ENCODE data around the gene TRIM66. TPM values are rescaled to one million over a fixed set of nuclear protein-coding genes. Genes with fewer than 3 reads are reported as not detected.

TRIM66 gene
- polyA plus RNA-seq, 2 of the 4 experiments (the other 2 are of a cell fraction), result 2.5 to 9.8 TPM

DNA sequence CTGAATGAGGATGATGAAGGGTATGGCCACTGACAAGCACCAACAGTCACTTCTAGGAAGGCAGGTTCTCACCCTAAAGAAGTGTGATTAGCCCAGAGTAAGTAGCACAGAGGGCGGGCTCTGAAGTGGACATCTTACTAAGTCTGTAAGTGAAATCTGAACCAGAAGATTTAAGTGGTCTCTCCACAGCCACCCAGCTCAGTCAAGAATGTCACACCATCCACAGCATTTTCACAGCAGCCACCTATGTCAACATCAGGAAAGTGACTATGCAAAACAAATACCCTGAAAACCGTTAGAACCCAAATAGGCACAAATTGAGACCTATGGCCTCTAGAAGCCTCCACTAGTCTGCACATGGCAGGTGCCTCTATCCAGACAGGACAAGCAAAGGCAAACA lies 65.4 kb downstream of the TRIM66 start:
- DNase-seq (ENCODE audit: low read depth in 1 of 2, low spot score in 1 of 2) (no peak), ATAC-seq (no peak), FAIRE-seq (no peak)
- 75% methylated on average over 2 of the region's 2 CpGs for WGBS (ENCODE audit: missing lambda C conversion rate)
- no peaks in the 10 kb centered on the region for H3K4me1 ChIP-seq
- no peak overlapping the region for H3K4me3 ChIP-seq
- no peak for TF ChIP-seq KDM1A (IDR thresholded peaks at IDR 0.05; ENCODE audit: low read depth)
- no peak for TF ChIP-seq ELK1 (IDR thresholded peaks at IDR 0.05; ENCODE audit: low read depth, low read length)
- no peak for TF ChIP-seq ZFP36 (IDR thresholded peaks at IDR 0.05; ENCODE audit: borderline replicate concordance, partially characterized antibody)
- TF ChIP-seq GATA3 (IDR thresholded peaks at IDR 0.05; ENCODE audit: borderline replicate concordance), result no peak
- no peak for TF ChIP-seq HOXB13 (CRISPR knock-in tag; IDR thresholded peaks at IDR 0.05; ENCODE audit: low read depth)
- TF ChIP-seq, protein P1, sequence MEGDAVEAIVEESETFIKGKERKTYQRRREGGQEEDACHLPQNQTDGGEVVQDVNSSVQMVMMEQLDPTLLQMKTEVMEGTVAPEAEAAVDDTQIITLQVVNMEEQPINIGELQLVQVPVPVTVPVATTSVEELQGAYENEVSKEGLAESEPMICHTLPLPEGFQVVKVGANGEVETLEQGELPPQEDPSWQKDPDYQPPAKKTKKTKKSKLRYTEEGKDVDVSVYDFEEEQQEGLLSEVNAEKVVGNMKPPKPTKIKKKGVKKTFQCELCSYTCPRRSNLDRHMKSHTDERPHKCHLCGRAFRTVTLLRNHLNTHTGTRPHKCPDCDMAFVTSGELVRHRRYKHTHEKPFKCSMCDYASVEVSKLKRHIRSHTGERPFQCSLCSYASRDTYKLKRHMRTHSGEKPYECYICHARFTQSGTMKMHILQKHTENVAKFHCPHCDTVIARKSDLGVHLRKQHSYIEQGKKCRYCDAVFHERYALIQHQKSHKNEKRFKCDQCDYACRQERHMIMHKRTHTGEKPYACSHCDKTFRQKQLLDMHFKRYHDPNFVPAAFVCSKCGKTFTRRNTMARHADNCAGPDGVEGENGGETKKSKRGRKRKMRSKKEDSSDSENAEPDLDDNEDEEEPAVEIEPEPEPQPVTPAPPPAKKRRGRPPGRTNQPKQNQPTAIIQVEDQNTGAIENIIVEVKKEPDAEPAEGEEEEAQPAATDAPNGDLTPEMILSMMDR (IDR thresholded peaks at IDR 0.05), result no peak
- TF ChIP-seq ZNF302 (CRISPR knock-in tag; IDR thresholded peaks at IDR 0.05), result no peak
- no peak for TF ChIP-seq CBX8 (IDR thresholded peaks at IDR 0.05)
- TF ChIP-seq RFX5 (IDR thresholded peaks at IDR 0.05), result no peak
- TF ChIP-seq HMGXB4 (CRISPR knock-in tag; IDR thresholded peaks at IDR 0.05; ENCODE audit: borderline replicate concordance), result no peak
- TF ChIP-seq NPAS2 (CRISPR knock-in tag; IDR thresholded peaks at IDR 0.05; ENCODE audit: borderline replicate concordance), result no peak
- TF ChIP-seq KDM5A (IDR thresholded peaks at IDR 0.05), result no peak
- no peak for TF ChIP-seq ZC3H11A (IDR thresholded peaks at IDR 0.05)
- no peak for TF ChIP-seq HOXA7 (CRISPR knock-in tag; IDR thresholded peaks at IDR 0.05)
- no peak for TF ChIP-seq POLR2A (IDR thresholded peaks at IDR 0.05; ENCODE audit: low read length)
- TF ChIP-seq NR3C1 (IDR thresholded peaks at IDR 0.05), result no peak
- TF ChIP-seq CBX2 (IDR thresholded peaks at IDR 0.05; ENCODE audit: borderline replicate concordance, low read depth), result no peak
- TF ChIP-seq BHLHE40 (IDR thresholded peaks at IDR 0.05; ENCODE audit: low read depth, low read length), result no peak
- H3K27ac ChIP-seq, result no peak overlapping the region
- H3K4me2 ChIP-seq, result no peak overlapping the region
- CTCF ChIA-PET, result no interaction called here
- no peaks in the 10 kb centered on the region for H3K9me3 ChIP-seq
- POLR2A ChIA-PET, result no interaction called here

DNA sequence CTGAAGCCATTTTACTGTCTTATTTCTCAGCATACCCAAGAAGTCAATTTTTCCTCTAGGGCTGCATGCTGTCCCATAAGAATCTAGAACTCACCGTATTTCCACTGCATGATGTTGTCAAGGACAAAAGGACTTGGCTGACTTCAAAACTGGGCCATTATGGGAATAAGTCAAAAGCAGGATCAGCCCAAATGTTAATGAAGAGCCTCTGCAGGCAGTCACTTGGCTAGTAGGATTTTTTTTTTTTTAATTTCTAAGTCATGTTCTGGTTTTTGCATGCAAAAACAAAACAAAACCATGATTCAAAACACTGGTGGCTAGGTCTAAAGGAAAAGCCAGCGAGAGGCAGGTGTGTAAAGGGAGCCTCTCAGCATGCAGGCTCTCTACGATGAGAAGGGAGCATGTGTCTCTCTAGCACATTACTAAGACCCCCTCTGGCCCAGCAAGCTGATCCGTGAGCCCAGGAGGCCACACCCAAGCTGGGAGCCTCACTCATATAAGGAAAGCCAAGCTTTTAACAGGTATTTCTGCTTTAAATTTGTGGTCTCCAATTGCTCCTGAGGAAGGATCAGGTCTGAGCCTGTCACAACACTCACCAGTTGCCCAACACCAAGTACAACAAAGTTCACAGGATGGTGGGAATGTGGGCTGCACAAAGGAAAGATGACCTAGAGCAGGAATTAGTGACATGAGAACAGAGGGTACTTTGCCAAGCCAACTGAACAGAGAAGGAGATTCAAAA lies 67.0 kb downstream of the TRIM66 start:
- Histone ChIP-seq H3K4me3 (no peak overlapping the region), H3K4me1 (no peaks in the 10 kb centered on the region), H3K4me2 (no peak overlapping the region), H3K27ac (no peak overlapping the region), H3K9me3 (no peaks in the 10 kb centered on the region)
- CTCF ChIA-PET, result interaction anchor here (1.0 kb wide), 1 partner anchor 13 kb away, joined by 4 read pairs; no protein-coding TSS in a partner anchor
- POLR2A ChIA-PET, result no interaction called here
- no peak for ATAC-seq
- DNase-seq (ENCODE audit: low read depth in 1 of 2, low spot score in 1 of 2), result no peak
- no peak for TF ChIP-seq EHF (CRISPR knock-in tag; IDR thresholded peaks at IDR 0.05)
- no peak for FAIRE-seq
- WGBS (ENCODE audit: missing lambda C conversion rate), result 79% methylated on average over 4 of the region's 4 CpGs

- FAIRE-seq (no peak), DNase-seq (ENCODE audit: low read depth in 1 of 2, low spot score in 1 of 2) (no peak), ATAC-seq (no peak)
- WGBS (ENCODE audit: missing lambda C conversion rate), result 85% methylated on average over 4 of the region's 4 CpGs
- Histone ChIP-seq H3K4me1 (no peaks in the 10 kb centered on the region), H3K4me3 (no peak overlapping the region), H3K4me2 (no peak overlapping the region), H3K27ac (no peak overlapping the region), H3K9me3 (no peaks in the 10 kb centered on the region)
- TF ChIP-seq EHF (CRISPR knock-in tag; IDR thresholded peaks at IDR 0.05), result no peak
- TF ChIP-seq EHMT2 (IDR thresholded peaks at IDR 0.05; ENCODE audit: low read depth), result no peak
- TF ChIP-seq FOSB (CRISPR knock-in tag; IDR thresholded peaks at IDR 0.05), result no peak
- no peak for TF ChIP-seq POLR2A (IDR thresholded peaks at IDR 0.05; ENCODE audit: low read length)
- no peak for TF ChIP-seq ZC3H11A (IDR thresholded peaks at IDR 0.05)
- no peak for TF ChIP-seq HOXB5 (CRISPR knock-in tag; IDR thresholded peaks at IDR 0.05)
- TF ChIP-seq ZSCAN20 (CRISPR knock-in tag; IDR thresholded peaks at IDR 0.05), result no peak
- no peak for TF ChIP-seq ZFP36 (IDR thresholded peaks at IDR 0.05; ENCODE audit: borderline replicate concordance, partially characterized antibody)
- no peak for TF ChIP-seq ELK1 (IDR thresholded peaks at IDR 0.05; ENCODE audit: low read depth, low read length)
- TF ChIP-seq CHD4 (IDR thresholded peaks at IDR 0.05; ENCODE audit: borderline replicate concordance), result no peak
- no peak for TF ChIP-seq CBX8 (IDR thresholded peaks at IDR 0.05)
- TF ChIP-seq ESRRA (IDR thresholded peaks at IDR 0.05; ENCODE audit: borderline replicate concordance, low read length), result no peak
- TF ChIP-seq RFX5 (IDR thresholded peaks at IDR 0.05), result no peak
- no peak for TF ChIP-seq CEBPB (IDR thresholded peaks at IDR 0.05)
- TF ChIP-seq, protein P2, sequence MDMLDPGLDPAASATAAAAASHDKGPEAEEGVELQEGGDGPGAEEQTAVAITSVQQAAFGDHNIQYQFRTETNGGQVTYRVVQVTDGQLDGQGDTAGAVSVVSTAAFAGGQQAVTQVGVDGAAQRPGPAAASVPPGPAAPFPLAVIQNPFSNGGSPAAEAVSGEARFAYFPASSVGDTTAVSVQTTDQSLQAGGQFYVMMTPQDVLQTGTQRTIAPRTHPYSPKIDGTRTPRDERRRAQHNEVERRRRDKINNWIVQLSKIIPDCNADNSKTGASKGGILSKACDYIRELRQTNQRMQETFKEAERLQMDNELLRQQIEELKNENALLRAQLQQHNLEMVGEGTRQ (IDR thresholded peaks at IDR 0.05), result no peak
- TF ChIP-seq BHLHE40 (IDR thresholded peaks at IDR 0.05; ENCODE audit: low read depth, low read length), result no peak
- POLR2A ChIA-PET, result no interaction called here
- CTCF ChIA-PET, result no interaction called here
Observed at GRCh38 chr11:8614497-8614896, 68.0 kb downstream of the TRIM66 start.
